ENCODE data around the gene GTPBP6. TPM values are rescaled to one million over a fixed set of nuclear protein-coding genes. Genes with fewer than 3 reads are reported as not detected.
A peak's percentile ranks its signal among the peaks of the same experiment; 100 is the strongest.

The GTPBP6 gene
- total and polyA plus RNA-seq, 8 donors = 19.8 to 73.9 (median 43.1) TPM

- 0 to 10% (median 3%) methylated on average over 5 to 49 of the region's 49 CpGs for WGBS, 5 donors
- TF ChIP-seq CTCF (IDR thresholded peaks at IDR 0.05) = no peak
- no peak for TF ChIP-seq EP300 (IDR thresholded peaks at IDR 0.05)
- TF ChIP-seq POLR2A (IDR thresholded peaks at IDR 0.05) = no peak
- no peak for TF ChIP-seq POLR2AphosphoS5 (IDR thresholded peaks at IDR 0.05)
- H3K4me3 ChIP-seq = peak overlapping the region; percentile 46 to 78 (median 60)
- H3K4me1 ChIP-seq = peaks cover 9 to 44% (median 35%) of the 10 kb centered on the region in 4 donors
- H3K9me3 ChIP-seq = no peaks in the 10 kb centered on the region
- H3K27me3 ChIP-seq = peaks cover 0 to 10% (median 0%) of the 10 kb centered on the region in 3 donors
- no peaks in the 10 kb centered on the region for H3K36me3 ChIP-seq
- intact Hi-C loops (cut with DNase I; ENCODE audit: low total_unique reads) = no loop called here
- peak overlapping the region; percentile 63 to 80 (median 74) for H3K27ac ChIP-seq
- peak; percentile 58 to 67 for DNase-seq
These were observed 41.9 kb downstream of the GTPBP6 start for GRCh38 chrX:276581-277201.

- DNase-seq = peak; percentile 70 to 90
- peak overlapping the region; percentile 63 to 80 (median 74) for H3K27ac ChIP-seq
- TF ChIP-seq EP300 (IDR thresholded peaks at IDR 0.05) (no peak), CTCF (IDR thresholded peaks at IDR 0.05) (peak in 3 of 7 experiments; percentile 7 to 18 (median 17)), POLR2AphosphoS5 (IDR thresholded peaks at IDR 0.05) (peak in 2 of 3 donors; percentile 60 to 88), POLR2A (IDR thresholded peaks at IDR 0.05) (peak in 1 of 4 donors; percentile 25)
These were observed 42.5 kb downstream of the GTPBP6 start for GRCh38 chrX:275967-276580.

GRCh38 chrX:275476-275966, 43.1 kb downstream of the GTPBP6 start:
- Histone ChIP-seq H3K4me3 (peak overlapping the region; percentile 46 to 78 (median 60)), H3K36me3 (no peaks in the 10 kb centered on the region), H3K4me1 (peaks cover 9 to 37% (median 27%) of the 10 kb centered on the region in 4 donors), H3K27me3 (peaks cover 0 to 10% (median 0%) of the 10 kb centered on the region in 3 donors), H3K9me3 (no peaks in the 10 kb centered on the region), H3K27ac (peak overlapping the region; percentile 63 to 80 (median 74))
- TF ChIP-seq EP300 (IDR thresholded peaks at IDR 0.05) (no peak), CTCF (IDR thresholded peaks at IDR 0.05) (no peak), POLR2A (IDR thresholded peaks at IDR 0.05) (no peak), POLR2AphosphoS5 (IDR thresholded peaks at IDR 0.05) (no peak)
- intact Hi-C loops (cut with DNase I; ENCODE audit: low total_unique reads) = no loop called here
- WGBS, 5 donors = 43 to 63% (median 52%) methylated on average over 17 to 32 of the region's 32 CpGs
- DNase-seq = no peak

More at GRCh38 chrX:275967-276580, 42.5 kb downstream of the GTPBP6 start:
- H3K36me3 ChIP-seq = no peaks in the 10 kb centered on the region
- H3K4me1 ChIP-seq = peaks cover 9 to 38% (median 29%) of the 10 kb centered on the region in 4 donors
- WGBS, 5 donors = 2 to 10% (median 4%) methylated on average over 16 to 36 of the region's 36 CpGs
- H3K27me3 ChIP-seq = peaks cover 0 to 10% (median 0%) of the 10 kb centered on the region in 3 donors
- peak overlapping the region; percentile 46 to 78 (median 60) for H3K4me3 ChIP-seq
- intact Hi-C loops (cut with DNase I; ENCODE audit: low total_unique reads) = no loop called here
- no peaks in the 10 kb centered on the region for H3K9me3 ChIP-seq

GRCh38 chrX:274904-275475, 43.6 kb downstream of the GTPBP6 start:
- peak; percentile 59 to 60 for DNase-seq

More at GRCh38 chrX:274904-275475, 43.6 kb downstream of the GTPBP6 start:
- Histone ChIP-seq H3K27me3 (peaks cover 0 to 10% (median 0%) of the 10 kb centered on the region in 3 donors), H3K9me3 (no peaks in the 10 kb centered on the region), H3K4me1 (peaks cover 9 to 34% (median 26%) of the 10 kb centered on the region in 4 donors), H3K4me3 (peak overlapping the region in 3 of 4 donors; percentile 56 to 78 (median 65)), H3K36me3 (no peaks in the 10 kb centered on the region), H3K27ac (peak overlapping the region; percentile 63 to 80 (median 74))
- TF ChIP-seq POLR2A (IDR thresholded peaks at IDR 0.05) = no peak
- TF ChIP-seq CTCF (IDR thresholded peaks at IDR 0.05) = no peak
- no peak for TF ChIP-seq EP300 (IDR thresholded peaks at IDR 0.05)
- no peak for TF ChIP-seq POLR2AphosphoS5 (IDR thresholded peaks at IDR 0.05)
- intact Hi-C loops (cut with DNase I; ENCODE audit: low total_unique reads) = no loop called here
- WGBS, 5 donors = 58 to 68% (median 62%) methylated on average over 14 to 16 of the region's 16 CpGs
